Thoracic aorta (tissue), 2 donors: ENCODE measurements around the gene ZBED3. TPM values are rescaled to one million over a fixed set of nuclear protein-coding genes. Genes with fewer than 3 reads are reported as not detected.

Experiments used
- ATAC-seq: fragments of 150-250 bp; one replicate; pipeline ENCODE4 v1.8.0; 2017; ENCODE audit warnings: low read depth; ENCODE audit not compliant: insufficient number of reproducible peaks, low FRiP score
- DNase-seq: peaks from one replicate; pipeline ENCODE4 v3.0.0-alpha.2; 2020; ENCODE audit warnings: low spot score
- H3K27ac ChIP-seq, 2 donors: fragments of 200-600 bp; sonication (generic); 1 replicate in 1 of 2; 2 replicates in 1 of 2; pipeline ENCODE4 v1.5.1; 2016; ENCODE audit warnings: mild to moderate bottlenecking in 2 of 2, moderate library complexity in 2 of 2
- H3K27me3 ChIP-seq: fragments of 200-600 bp; sonication (generic); replicated peaks from 2 replicates; pipeline ENCODE4 v1.6.0; 2016; ENCODE audit warnings: mild to moderate bottlenecking; ENCODE audit not compliant: insufficient read depth
- H3K36me3 ChIP-seq: fragments of 200-600 bp; sonication (generic); one replicate; pipeline ENCODE4 v1.5.1; 2016
- H3K4me1 ChIP-seq, 2 donors: fragments of 200-600 bp; sonication (generic); 1 replicate in 1 of 2; 2 replicates in 1 of 2; pipeline versions ENCODE4 v1.5.1 to v1.6.0; 2016; ENCODE audit warnings: low read depth in 2 of 2, mild to moderate bottlenecking in 1 of 2; ENCODE audit not compliant: control insufficient read depth in 1 of 2
- H3K4me3 ChIP-seq: fragments of 200-600 bp; sonication (generic); 2 replicates; pipeline ENCODE4 v1.5.1; 2016; ENCODE audit warnings: mild to moderate bottlenecking
- H3K9me3 ChIP-seq: fragments of 200-600 bp; sonication (generic); 2 replicates; pipeline ENCODE4 v1.5.1; 2016
- CTCF ChIP-seq: fragments of 200-600 bp; sonication (generic); IDR thresholded peaks from one replicate; pipeline ENCODE4 v1.5.1; 2019; ENCODE audit warnings: antibody characterized with exemption
- total RNA-seq, 2 donors: library from RNA; depleted of rRNA; stranded (reverse); fragments of >200 nt; gene quantifications; one replicate each; pipeline versions ENCODE4 v1.1.0 to v1.2.3, GENCODE V29; 2016

The ZBED3 gene
- 1 to 10 TPM; 4.4 to 6.2 TPM for total RNA-seq

GRCh38 chr5:77086689-77087483, at the start of gene ZBED3:
ZBED3 (minus strand) TSS chr5:77087285; CDS start chr5:77077878, 9,407 bp downstream.
- peaks cover 5% of the 10 kb centered on the region for H3K36me3 ChIP-seq
- peak within 1 kb of the TSS; percentile 93 for H3K4me3 ChIP-seq
- no peaks in the 10 kb centered on the region for H3K9me3 ChIP-seq
- DNase-seq = peak; percentile 15
- no peaks in the 10 kb centered on the region for H3K27me3 ChIP-seq
- peaks cover 11 to 12% of the 10 kb centered on the region in 2 donors for H3K4me1 ChIP-seq
- peak; percentile 64 for ATAC-seq
- TF ChIP-seq CTCF = peak; percentile 14
- peak within 1 kb of the TSS; percentile 90 to 91 for H3K27ac ChIP-seq

GRCh38 chr5:77133061-77133758, 46.1 kb upstream of the ZBED3 start:
- no peaks in the 10 kb centered on the region for H3K27me3 ChIP-seq
- no peak overlapping the region for H3K27ac ChIP-seq
- peak; percentile 64 for DNase-seq
- ATAC-seq = peak; percentile 71
- H3K36me3 ChIP-seq = no peaks in the 10 kb centered on the region
- no peak for TF ChIP-seq CTCF
- H3K9me3 ChIP-seq = no peaks in the 10 kb centered on the region
- no peak overlapping the region for H3K4me3 ChIP-seq
- H3K4me1 ChIP-seq = peaks cover 0 to 12% of the 10 kb centered on the region in 2 donors

GRCh38 chr5:77131361-77131760, 44.3 kb upstream of the ZBED3 start:
- DNase-seq = no peak
- no peaks in the 10 kb centered on the region for H3K9me3 ChIP-seq
- TF ChIP-seq CTCF = no peak
- H3K4me3 ChIP-seq = no peak overlapping the region
- H3K4me1 ChIP-seq = peaks cover 0 to 12% of the 10 kb centered on the region in 2 donors
- no peaks in the 10 kb centered on the region for H3K27me3 ChIP-seq
- ATAC-seq = no peak
- H3K27ac ChIP-seq = no peak overlapping the region
- no peaks in the 10 kb centered on the region for H3K36me3 ChIP-seq

GRCh38 chr5:77129391-77129990, 42.4 kb upstream of the ZBED3 start:
- Histone ChIP-seq H3K4me1 (peaks cover 0 to 12% of the 10 kb centered on the region in 2 donors), H3K27ac (no peak overlapping the region), H3K27me3 (no peaks in the 10 kb centered on the region), H3K9me3 (no peaks in the 10 kb centered on the region), H3K36me3 (no peaks in the 10 kb centered on the region), H3K4me3 (no peak overlapping the region)
- peak; percentile 32 for TF ChIP-seq CTCF
- DNase-seq (no peak), ATAC-seq (no peak)
